H7 (cell line): Measurements from ENCODE around the gene FKBP14. TPM values are rescaled to one million over a fixed set of nuclear protein-coding genes. Genes with fewer than 3 reads are reported as not detected.

Experiments used
- DNase-seq: peaks from one replicate; pipeline ENCODE4 v3.0.0; 2012
- H3K27me3 ChIP-seq: 2 replicates; pipeline ENCODE4 v1.6.0; 2011; ENCODE audit warnings: mild to moderate bottlenecking, low read length; ENCODE audit not compliant: control insufficient read depth, insufficient read depth
- H3K36me3 ChIP-seq: replicated peaks from 2 replicates; pipeline ENCODE4 v1.5.1; 2011; ENCODE audit warnings: low read length; ENCODE audit not compliant: control insufficient read depth, insufficient read depth
- H3K4me3 ChIP-seq: 2 replicates; pipeline ENCODE4 v1.5.1; 2011; ENCODE audit warnings: low read depth, mild to moderate bottlenecking, control low read depth, low read length, moderate library complexity; ENCODE audit not compliant: insufficient read depth
- total RNA-seq: library from RNA; depleted of rRNA; stranded (reverse); fragments of >200 nt; shearing (Covaris generic); gene quantifications from 2 replicates; pipeline ENCODE4 v1.2.3, GENCODE V29; 2014

Gene FKBP14
- total RNA-seq, 1 experiment from 2014 or later = 12.5 TPM

DNA sequence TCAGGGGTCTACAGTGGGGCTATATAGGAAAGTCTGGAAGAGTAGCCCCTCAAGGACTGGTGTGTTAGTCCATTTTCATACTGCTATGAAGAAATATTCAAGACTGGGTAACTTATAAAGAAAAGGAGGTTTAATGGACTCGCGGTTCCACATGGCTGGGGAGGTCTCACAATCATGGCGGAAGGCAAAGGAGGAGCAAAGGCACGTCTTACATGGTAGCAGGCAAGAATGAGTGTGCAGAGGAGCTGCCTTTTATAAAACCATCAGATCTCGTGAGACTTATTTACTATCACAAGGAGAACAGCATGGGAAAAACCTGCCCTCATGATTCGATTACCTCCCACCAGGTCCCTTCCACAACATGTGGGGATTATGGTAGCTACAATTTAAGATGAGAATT, 3.0 kb downstream of the FKBP14 start:
- no peak overlapping the region for H3K4me3 ChIP-seq
- no peaks in the 10 kb centered on the region for H3K27me3 ChIP-seq
- H3K36me3 ChIP-seq = no peaks in the 10 kb centered on the region
- no peak for DNase-seq

DNA sequence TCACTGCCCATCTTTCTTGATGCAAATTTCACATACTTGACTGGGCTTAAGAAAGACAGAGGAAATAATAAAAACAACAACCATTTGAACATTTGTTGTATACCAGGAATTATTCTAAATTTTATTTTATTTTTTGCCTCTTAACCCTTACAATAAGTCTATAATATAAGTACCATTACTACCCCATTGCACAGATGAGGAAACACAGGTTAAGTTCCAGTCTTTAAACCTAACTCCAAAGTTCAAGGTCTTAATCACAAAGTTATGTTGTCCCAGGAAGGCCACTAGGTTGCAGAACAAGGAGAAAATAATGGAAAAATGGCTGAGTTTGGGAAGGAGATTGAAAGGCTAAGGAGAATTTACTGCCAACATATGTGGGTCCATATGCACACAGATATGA, 3.5 kb downstream of the FKBP14 start:
- DNase-seq = no peak
- Histone ChIP-seq H3K36me3 (no peaks in the 10 kb centered on the region), H3K4me3 (no peak overlapping the region), H3K27me3 (no peaks in the 10 kb centered on the region)

GRCh38 chr7:30020535-30020934, 6.0 kb downstream of the FKBP14 start:
- Histone ChIP-seq H3K27me3 (no peaks in the 10 kb centered on the region), H3K4me3 (no peak overlapping the region), H3K36me3 (no peaks in the 10 kb centered on the region; the same call in 1 of the 2 replicates)
- DNase-seq = no peak

DNA sequence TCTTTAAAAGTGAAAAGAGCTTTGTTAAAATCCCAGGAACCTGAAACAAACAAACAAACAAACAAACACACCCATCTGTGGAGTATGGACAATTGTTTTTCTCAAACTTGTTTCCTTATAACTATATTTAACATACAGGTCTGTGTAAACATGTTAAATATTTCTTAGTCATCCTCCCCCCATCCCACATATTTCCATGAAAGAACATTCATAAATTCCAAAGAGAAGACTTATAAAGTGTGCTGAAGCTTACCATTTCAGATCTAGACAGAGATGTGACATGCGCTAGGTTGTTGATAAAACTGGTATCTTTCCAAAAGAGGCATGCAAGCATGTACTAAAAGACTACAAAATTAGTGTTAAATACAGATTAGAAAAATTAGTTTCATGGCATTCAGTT, 6.5 kb downstream of the FKBP14 start:
- no peak for DNase-seq
- Histone ChIP-seq H3K27me3 (no peaks in the 10 kb centered on the region), H3K4me3 (no peak overlapping the region), H3K36me3 (no peaks in the 10 kb centered on the region; the same call in 1 of the 2 replicates)

DNA sequence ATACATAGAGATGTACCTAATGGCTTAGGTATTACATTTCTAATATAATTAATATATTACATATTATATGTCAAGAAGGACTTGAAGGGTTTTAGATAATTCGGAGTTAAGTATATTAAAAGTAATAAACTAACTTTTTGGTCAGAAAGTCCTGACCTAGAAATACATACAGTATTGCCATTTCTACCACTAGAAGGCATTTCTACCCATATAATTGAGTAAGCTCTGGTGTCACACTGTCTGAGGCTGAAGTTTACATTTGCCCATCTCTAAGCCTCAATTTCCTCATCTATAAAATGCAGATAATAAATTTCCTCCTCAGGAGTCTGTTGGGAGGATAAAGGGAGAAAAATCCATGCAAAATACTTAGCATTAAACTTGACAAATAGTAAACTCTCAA, 7.1 kb downstream of the FKBP14 start:
- Histone ChIP-seq H3K4me3 (no peak overlapping the region), H3K36me3 (no peaks in the 10 kb centered on the region; the same call in 1 of the 2 replicates), H3K27me3 (no peaks in the 10 kb centered on the region)
- no peak for DNase-seq

- DNase-seq = no peak
- H3K27me3 ChIP-seq = no peaks in the 10 kb centered on the region
- no peak overlapping the region for H3K4me3 ChIP-seq
- H3K36me3 ChIP-seq = no peaks in the 10 kb centered on the region; the same call in none of the 2 replicates
Observed at GRCh38 chr7:30018451-30018850, 8.1 kb downstream of the FKBP14 start.

DNA sequence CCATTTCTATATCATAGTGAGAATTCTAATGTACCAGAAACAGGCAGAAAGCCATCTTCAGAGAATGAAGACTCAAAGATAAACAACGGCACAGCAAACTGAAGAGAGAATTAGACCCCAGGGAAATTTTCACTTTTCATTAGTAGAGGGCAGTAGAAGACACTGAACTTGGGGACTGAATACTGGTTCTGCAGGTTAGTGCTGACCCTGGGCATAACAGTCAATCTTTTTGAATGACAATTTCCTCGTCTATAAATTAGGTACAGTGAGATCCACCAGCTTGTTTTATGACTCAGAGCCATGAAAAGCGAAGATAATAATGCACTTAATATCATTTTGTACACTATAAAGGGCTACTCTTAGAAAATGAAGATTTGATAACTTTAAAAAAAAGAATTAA, 13.7 kb downstream of the FKBP14 start:
- Histone ChIP-seq H3K27me3 (no peaks in the 10 kb centered on the region), H3K36me3 (no peaks in the 10 kb centered on the region; the same call in none of the 2 replicates), H3K4me3 (no peak overlapping the region)
- DNase-seq = no peak

GRCh38 chr7:30010021-30010420, 16.5 kb downstream of the FKBP14 start:
- Histone ChIP-seq H3K27me3 (no peaks in the 10 kb centered on the region), H3K36me3 (no peaks in the 10 kb centered on the region; the same call in none of the 2 replicates), H3K4me3 (no peak overlapping the region)
- DNase-seq = no peak

DNA sequence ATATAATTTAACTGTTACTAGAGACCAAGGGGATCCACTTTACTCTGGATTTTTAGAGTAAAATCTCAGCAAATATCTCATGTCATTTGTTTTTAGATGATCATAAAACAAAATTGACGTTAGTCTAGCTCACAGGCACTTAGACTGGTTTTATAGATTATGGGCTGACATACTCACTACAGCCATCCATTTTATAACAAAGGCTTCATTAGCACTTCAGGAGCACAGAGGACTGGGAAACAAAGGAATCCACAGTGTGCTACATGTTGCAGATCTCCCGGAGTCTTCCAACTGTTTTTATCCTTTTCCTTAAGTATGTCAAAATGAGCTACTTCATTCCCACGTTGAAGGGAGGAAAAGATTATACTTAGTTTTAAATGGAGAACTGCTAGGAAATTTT, 21.0 kb downstream of the FKBP14 start:
- Histone ChIP-seq H3K27me3 (no peaks in the 10 kb centered on the region), H3K4me3 (no peak overlapping the region), H3K36me3 (no peaks in the 10 kb centered on the region)
- DNase-seq = peak; percentile 40

- DNase-seq = peak; percentile 41
Observed at GRCh38 chr7:30003098-30003497, 23.4 kb downstream of the FKBP14 start.

GRCh38 chr7:30001998-30002397, 24.5 kb downstream of the FKBP14 start:
- Histone ChIP-seq H3K27me3 (no peaks in the 10 kb centered on the region), H3K36me3 (no peaks in the 10 kb centered on the region), H3K4me3 (no peak overlapping the region)
- DNase-seq = no peak

More at GRCh38 chr7:30003098-30003497, 23.4 kb downstream of the FKBP14 start:
- Histone ChIP-seq H3K27me3 (no peaks in the 10 kb centered on the region), H3K4me3 (no peak overlapping the region), H3K36me3 (no peaks in the 10 kb centered on the region)

- H3K4me3 ChIP-seq = no peak overlapping the region
- no peak for DNase-seq
- H3K36me3 ChIP-seq = no peaks in the 10 kb centered on the region
- H3K27me3 ChIP-seq = no peaks in the 10 kb centered on the region
Observed at GRCh38 chr7:29998489-29998888, 28.0 kb downstream of the FKBP14 start.

GRCh38 chr7:29996321-29996720, 30.2 kb downstream of the FKBP14 start:
- Histone ChIP-seq H3K27me3 (no peaks in the 10 kb centered on the region), H3K36me3 (no peaks in the 10 kb centered on the region), H3K4me3 (no peak overlapping the region)
- no peak for DNase-seq

DNA sequence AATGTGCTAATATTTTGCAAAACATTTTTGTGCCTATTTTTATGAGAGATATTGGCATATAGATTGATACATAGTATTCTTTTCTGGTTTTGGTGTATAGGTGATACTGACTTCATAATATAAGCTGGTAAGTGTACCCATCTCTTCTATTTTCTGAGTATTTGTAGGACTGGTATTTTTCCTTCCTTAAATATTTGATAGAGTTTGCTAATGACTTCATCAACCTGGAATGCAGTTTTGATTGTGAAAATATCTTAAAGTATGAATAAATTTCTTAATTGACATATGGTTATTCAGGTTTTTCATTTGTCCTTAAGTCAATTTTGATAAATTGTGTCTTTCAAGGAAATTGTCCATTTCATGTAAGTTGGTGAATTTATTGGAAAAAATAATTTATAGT, 30.9 kb downstream of the FKBP14 start:
- no peak for DNase-seq
- Histone ChIP-seq H3K36me3 (no peaks in the 10 kb centered on the region), H3K4me3 (no peak overlapping the region), H3K27me3 (no peaks in the 10 kb centered on the region)

GRCh38 chr7:29993140-29993539, 33.4 kb downstream of the FKBP14 start:
- no peak for DNase-seq
- Histone ChIP-seq H3K4me3 (no peak overlapping the region), H3K27me3 (no peaks in the 10 kb centered on the region), H3K36me3 (no peaks in the 10 kb centered on the region)

DNA sequence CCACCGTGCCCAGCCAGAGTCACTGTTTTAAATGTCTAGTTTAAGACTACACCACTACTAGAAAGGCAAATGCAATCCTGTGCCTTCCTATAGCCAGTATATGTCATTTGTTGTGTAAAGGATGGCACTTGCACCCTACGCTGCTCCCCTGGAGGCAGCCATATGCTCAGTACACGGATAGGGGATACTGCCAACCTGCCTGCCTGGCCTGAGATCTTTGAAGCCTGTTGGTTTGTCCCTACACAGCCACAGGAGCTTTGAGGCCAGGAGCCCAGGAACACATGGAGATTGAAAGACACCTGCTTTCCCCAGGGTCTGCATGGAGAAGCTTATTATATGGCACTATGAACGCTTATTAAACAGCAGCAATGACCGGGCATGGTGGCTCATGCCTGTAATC, 34.6 kb downstream of the FKBP14 start:
- Histone ChIP-seq H3K36me3 (no peaks in the 10 kb centered on the region), H3K27me3 (no peaks in the 10 kb centered on the region), H3K4me3 (no peak overlapping the region)
- DNase-seq = no peak
